Heart left ventricle (tissue), 13 donors: Measurements from ENCODE around the gene ARPC1A.

Experiments
- POLR2A ChIP-seq, 2 donors: fragments of 450-650 bp; IDR thresholded peaks; one replicate each; pipeline ENCODE4 v1.6.1; 2017; ENCODE audit warnings: antibody characterized with exemption in 2 of 2, mild to moderate bottlenecking in 2 of 2, moderate library complexity in 2 of 2
- TF ChIP-seq, protein P1 (sequence below), 12 donors: fragments of 200-600 bp; sonication (generic) in 4 of 12; IDR thresholded peaks; one replicate each; pipeline versions ENCODE4 v1.5.0 to v1.8.0; 2018 to 2022; ENCODE audit warnings: antibody characterized with exemption in 12 of 12, mild to moderate bottlenecking in 5 of 12
- donor health status: ischemic (EF 13 %, LVEDD 7.1; RV severe dilation, severe dysfunction).
- donor health status: DM: no; HTN: yes; CAD: no.
- donor health status: DM: no; HTN: no; CAD: no.
- donor health status: ischemic (EF 25% LVEDD 6.9; RV normal size, moderate dysfunction).
- donor health status: ischemic (EF 25% LVEDD 5.7; RV mildly dilated, moderate dysfunction).
- donor health status: ischemic (EF 35%, LVEDD 5.7; RV mildly dilated, moderate dysfunction).
- donor health status: nonischemic (EF 11% LVEDD 7.7; RV severe dilation, severe dysfunction).
- donor health status: DM: yes; HTN: yes; CAD: no.
- donor health status: PGD.
- donor health status: ischemic (EF 29% LVEDD 5.4; RV normal size, mild dysfunction).
- donor health status: nonischemic (EF 23%, LVEDD 6.1; RV moderate dilation, normal function).

DNA sequence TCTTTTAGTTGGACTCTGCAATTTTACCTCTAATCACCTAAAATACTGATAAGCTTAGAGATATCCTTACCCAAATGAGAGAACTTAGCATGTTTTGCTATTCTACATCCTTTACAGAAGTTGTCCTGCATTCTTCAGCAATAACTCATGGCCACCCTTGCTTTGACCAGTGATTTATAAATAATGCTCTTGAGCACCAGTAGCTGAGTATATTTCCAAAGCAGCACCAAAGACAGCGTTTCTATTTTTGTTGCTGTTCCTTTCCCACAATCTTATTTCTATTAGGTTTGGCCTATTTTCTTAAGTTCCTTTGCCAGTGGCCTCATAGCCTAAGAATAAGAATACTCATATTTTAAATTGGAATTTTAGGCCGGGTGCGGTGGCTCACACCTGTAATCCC is 15.0 kb downstream of the ARPC1A start:
- TF ChIP-seq, protein P1, sequence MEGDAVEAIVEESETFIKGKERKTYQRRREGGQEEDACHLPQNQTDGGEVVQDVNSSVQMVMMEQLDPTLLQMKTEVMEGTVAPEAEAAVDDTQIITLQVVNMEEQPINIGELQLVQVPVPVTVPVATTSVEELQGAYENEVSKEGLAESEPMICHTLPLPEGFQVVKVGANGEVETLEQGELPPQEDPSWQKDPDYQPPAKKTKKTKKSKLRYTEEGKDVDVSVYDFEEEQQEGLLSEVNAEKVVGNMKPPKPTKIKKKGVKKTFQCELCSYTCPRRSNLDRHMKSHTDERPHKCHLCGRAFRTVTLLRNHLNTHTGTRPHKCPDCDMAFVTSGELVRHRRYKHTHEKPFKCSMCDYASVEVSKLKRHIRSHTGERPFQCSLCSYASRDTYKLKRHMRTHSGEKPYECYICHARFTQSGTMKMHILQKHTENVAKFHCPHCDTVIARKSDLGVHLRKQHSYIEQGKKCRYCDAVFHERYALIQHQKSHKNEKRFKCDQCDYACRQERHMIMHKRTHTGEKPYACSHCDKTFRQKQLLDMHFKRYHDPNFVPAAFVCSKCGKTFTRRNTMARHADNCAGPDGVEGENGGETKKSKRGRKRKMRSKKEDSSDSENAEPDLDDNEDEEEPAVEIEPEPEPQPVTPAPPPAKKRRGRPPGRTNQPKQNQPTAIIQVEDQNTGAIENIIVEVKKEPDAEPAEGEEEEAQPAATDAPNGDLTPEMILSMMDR (IDR thresholded peaks at IDR 0.05): no peak
- no peak for TF ChIP-seq POLR2A (IDR thresholded peaks at IDR 0.05)
